ENCODE results near the gene CCDC124.

Gene CCDC124

DNA sequence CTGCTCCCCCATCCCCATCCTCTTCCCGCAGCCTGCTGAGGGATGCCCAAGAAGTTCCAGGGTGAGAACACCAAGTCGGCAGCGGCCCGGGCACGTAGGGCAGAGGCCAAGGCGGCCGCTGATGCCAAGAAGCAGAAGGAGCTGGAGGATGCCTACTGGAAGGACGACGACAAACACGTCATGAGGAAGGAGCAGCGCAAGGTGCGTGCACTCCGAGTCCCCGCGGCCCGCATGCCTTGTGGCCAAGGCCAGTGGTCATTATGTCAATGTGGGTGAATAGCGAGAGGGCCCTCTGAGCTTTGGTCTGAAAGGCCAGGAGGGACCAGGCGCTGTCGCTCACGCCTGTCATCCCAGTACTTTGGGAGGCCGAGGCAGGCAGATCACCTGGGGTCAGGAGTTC, 3.6 kb downstream of the CCDC124 start:
- no peak for DNase-seq

GRCh38 chr19:17937371-17937900, 4.6 kb downstream of the CCDC124 start:
- DNase-seq, result no peak

DNA sequence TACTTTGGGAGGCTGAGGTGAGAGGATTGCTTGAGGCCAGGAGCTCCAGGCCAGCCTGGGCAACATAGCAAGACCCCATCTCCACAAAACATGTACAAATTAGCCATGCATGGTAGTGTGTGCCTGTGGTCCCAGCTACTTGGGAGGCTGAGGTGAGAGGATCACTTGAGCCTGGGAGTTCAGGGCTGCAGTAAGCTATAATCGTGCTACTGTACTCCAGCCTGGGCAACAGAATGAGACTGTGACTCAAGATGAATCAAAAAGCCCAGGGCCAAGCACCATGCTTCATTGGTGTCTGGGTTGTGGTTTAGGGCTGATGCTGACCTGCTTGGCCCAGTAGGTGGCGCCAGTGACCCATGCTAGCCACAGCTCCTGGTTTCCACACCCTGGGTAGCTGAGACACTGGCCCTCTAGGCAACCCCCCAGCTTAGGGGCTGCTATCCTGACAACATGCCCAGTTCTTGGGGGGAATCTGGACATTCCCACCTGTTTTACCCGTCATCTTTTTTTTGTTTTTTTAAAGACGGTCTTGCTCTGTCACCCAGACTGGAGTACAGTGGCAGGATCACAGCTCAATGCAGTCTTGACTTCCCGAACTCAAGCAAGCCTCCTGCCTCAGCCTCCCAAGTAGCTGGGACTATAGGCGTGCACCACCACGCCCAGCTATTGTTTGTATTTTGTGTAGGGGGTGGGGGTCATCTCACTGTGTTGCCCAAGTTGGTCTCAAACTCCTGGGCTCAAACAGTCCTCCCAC, 5.5 kb downstream of the CCDC124 start:
- DNase-seq, result peak; percentile 45

GRCh38 chr19:17942181-17942580, 9.4 kb downstream of the CCDC124 start:
- no peak for DNase-seq

DNA sequence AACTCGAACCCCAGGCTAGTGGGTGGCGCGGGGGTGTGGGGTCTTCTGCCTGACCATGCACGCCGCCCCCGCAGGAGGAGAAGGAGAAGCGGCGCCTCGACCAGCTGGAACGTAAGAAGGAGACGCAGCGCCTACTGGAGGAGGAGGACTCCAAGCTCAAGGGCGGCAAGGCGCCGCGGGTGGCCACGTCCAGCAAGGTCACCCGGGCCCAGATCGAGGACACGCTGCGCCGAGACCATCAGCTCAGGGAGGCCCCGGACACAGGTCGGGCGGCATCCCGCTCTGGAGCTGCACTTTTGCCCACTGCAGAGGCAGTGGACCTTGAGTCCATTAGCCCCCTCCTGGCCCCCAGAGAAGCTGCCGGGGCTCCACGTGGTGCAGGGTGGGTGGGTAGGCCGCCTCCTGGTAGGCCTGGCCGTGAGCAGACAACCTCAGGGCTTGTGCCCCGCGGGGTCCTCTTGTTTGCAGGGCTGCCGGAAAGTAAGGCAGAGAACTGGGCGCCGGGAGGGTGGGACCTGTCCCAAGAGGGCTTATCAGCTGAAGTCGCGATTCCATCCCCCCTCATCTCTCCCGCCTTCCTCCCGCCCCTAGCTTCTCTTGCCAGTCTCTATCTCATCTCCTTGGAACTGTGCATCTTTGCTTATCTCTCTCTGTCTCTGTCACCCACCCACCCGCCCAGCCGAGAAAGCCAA, 9.9 kb downstream of the CCDC124 start:
- no peak for DNase-seq

GRCh38 chr19:17943274-17944221, 10.7 kb downstream of the CCDC124 start:
- DNase-seq, result no peak

DNA sequence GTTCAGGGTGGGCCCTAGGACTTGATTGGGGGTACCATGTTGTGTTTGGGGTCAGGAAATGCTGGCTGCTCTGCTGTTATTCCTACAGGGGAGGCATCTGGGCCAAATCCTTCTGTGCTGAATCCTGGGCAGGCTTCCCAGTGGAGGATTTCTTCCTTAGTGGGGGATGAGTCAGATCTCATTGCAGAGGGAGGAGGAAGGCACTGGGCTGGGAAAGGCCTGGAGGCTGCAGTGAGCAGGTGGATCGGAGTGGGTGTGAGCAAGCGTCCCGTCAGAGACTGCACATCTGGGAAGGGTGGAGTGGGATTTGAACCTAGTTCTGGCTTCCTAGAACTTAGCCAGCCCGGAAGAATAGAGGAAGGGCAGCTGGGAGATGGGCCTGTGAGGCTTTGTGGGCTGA, 11.5 kb downstream of the CCDC124 start:
- DNase-seq, result no peak

- no peak for DNase-seq
Measured at GRCh38 chr19:17946965-17947784, 14.4 kb downstream of the CCDC124 start.

GRCh38 chr19:17947815-17948513, 15.1 kb downstream of the CCDC124 start:
- DNase-seq, result peak; percentile 78

GRCh38 chr19:17948514-17948900, 15.7 kb downstream of the CCDC124 start:
- no peak for DNase-seq

DNA sequence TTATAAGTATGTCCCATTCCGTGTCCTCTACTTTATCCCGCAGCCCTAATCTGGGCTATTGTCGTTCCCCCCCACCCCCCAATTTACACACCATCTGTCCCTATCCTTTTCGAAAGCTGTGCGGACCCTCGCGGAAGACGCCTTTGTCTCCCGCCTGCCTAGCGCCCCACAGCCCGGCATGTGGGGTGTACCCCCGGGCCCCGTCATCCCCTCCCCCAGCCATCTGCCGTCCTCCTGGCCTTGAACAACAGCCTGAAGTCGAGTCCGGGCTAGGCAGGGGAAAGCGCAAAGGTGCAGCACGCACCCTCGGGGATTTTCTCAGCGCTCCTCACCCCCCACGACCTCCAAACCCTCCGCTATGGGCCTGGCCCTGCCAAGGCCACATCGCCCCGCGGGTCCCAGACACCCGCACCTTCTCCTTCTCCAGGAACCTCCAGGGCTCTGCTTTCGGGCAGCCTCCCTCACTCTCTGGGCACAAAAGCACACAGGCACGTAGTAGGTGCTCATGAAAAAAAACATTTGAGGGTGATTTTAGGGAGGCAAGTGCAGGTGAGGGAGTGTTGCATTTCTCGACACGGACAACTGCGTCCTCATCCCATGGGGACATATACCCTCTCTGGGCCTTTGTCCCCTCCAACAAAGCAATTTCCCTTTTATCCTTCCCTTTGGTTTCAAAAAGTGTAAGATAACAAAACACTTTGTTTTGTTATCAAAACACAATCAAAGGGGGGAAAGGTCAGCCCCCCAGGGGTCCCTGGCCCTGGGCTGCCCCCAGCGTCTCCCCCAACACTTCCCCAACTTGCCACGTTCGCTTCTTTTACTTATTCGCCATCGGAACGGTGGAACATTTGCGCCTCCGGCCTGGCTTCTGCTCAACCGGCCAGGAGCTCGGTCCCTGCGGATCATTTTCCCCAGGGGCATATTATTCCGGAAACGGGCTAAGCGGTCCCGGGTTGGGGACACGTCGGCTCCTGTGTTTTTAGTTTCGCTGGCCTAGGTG, 16.4 kb downstream of the CCDC124 start:
- DNase-seq, result no peak

DNA sequence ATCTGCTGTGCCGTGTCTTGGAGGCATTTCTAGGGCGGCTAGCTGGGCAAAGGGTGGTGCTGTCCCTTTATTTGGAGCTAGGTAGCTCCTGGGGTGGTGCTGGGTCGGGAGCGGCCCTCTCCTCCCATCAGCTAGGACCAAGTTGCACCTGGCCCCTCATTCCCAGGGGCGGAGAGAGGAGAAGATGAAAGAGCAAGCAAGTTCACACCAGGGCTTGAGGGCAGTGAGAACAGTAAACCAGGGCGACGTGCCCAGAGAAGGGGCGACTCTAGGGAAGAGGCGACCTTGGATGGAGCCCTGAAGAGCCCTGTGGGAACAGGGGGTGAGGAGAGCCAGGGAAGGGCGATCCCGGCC, 17.1 kb downstream of the CCDC124 start:
- no peak for DNase-seq

DNA sequence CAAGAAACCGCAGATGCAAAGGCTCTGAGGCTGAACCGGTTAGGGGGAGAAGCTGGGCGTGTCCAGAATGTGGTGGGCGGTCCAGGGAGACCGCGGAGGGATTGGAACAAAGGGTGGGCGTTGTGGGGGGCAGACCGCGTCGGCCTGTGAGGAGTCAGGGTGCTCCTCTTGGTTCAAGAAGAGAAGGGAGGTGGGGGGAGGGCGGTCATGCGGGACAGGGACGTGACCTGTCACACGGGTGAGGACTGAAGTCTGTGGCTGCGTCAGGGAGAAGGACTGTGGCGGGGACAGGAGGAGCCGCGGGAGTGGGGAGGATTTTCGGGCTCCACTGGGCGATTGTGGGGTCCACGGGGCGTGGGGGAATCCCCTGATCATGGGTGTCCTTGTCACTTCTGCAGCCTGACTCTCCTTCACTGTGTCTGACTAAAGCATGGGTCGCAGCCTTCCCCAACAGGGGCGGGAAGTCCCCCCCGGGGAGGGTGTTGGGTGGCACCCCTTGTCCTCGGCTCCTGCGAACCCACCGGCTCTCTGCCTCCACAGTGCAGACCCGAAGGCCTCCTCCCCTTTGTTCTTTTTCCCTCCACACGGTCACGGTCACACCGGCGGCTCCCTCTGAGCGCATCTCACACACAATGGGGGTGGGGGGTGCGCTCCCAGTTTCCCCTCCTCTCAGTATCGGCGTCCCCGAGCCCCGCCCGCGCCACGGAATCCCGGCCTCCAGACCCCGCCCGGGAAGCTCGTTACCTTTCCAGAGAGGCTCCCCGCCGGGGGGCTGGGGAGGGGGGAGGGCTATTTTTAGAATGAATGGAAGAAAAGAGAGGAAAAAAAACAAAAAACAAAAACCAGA, 17.7 kb downstream of the CCDC124 start:
- DNase-seq, result no peak

GRCh38 chr19:17951157-17951989, 18.6 kb downstream of the CCDC124 start:
- DNase-seq, result no peak

DNA sequence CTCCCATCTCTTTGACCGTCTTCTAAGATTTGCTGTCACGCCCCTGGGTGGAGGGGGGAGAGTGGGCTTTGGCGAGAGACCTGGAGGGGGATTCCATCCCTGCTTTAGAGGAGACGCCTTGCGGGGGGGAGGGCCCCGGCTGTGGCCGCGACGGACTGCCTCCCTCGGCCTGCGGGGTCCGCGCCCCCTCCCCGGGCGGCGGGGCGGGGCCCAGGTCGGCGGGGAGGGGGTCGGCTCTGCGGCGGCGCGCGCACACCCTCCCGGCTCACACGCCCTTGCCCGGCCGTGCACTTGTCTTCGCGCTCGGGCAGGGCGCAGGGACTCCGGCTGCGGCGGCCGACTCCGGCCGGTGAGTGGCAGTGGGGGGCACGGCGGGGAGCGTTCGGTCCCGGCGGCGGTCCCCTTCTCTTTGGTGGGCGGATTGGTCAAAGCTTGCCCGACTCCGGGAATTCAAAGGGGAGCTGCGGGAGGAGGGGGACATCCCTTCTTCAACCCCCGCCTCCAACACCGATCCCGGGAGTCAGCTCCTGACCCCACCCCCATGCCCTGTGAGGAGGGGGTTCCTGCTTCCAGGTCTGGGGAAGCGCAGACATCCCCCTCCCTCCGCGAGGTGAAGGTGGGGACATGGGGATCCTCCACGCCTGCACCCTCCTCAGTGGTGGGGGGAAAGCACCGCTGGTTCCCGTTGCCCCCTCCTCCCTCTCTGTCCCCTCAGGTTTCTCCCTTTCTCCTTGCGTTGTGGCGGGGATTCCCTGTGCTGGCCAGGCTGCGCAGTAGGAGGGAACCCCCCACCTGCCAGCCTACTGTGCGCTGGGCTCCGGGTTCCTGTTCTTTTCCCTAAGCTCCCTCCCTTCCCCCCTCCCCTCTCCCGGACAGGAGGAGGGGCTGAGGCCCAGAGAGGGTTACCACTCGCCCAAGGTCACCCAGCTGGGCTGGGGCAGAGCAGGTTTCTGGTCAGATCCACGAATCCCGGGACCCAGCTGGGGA, 19.5 kb downstream of the CCDC124 start:
- no peak for DNase-seq

- DNase-seq, result no peak
Measured at GRCh38 chr19:17953316-17953801, 20.5 kb downstream of the CCDC124 start.

GRCh38 chr19:17953869-17954268, 21.1 kb downstream of the CCDC124 start:
- DNase-seq, result no peak

Measured in NCI-H2029 treated with DMSO at 0.1 percent for 48 hours (cell line).